ENCODE measurements around the gene ADGRD1.

The ADGRD1 gene

DNA sequence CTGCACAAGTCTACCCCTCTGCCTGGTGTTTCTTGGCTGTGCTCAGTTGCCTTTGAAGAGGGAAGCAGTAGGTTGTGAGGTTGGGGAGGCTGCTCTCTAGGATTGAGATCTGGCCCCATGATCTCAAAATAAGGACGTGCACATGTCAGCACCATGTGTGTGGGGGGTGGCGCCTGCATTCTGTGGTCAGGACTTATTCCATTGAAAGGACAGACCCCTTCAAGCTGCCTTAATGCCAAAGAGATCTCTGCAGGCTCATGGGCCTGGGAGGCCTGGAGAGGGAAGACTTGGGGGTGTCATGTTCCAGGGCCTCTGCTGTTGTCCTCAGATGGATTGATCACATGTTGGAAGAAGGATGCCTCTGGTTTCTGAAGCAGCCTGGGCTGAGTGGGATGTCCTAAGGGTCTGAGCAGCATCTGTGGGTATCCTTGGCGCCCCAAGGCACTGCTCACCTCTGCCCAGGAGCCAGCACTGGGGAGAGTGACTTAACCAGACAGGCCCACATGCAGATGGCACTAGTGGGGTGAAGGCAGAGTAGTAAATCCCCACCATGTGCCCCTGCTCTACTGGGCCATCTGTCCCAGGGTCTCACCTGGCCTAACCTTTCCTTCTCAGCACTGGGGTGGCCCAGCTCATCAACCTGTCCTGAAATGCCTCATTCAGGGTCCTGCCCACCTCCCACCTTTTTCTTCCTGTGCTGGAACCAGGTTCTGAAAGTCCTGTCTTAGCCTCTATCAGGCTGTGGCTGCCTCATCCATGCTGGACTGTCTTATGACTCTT is 118.9 kb downstream of the ADGRD1 start:
- DNase-seq (ENCODE audit: low read depth), result no peak

DNA sequence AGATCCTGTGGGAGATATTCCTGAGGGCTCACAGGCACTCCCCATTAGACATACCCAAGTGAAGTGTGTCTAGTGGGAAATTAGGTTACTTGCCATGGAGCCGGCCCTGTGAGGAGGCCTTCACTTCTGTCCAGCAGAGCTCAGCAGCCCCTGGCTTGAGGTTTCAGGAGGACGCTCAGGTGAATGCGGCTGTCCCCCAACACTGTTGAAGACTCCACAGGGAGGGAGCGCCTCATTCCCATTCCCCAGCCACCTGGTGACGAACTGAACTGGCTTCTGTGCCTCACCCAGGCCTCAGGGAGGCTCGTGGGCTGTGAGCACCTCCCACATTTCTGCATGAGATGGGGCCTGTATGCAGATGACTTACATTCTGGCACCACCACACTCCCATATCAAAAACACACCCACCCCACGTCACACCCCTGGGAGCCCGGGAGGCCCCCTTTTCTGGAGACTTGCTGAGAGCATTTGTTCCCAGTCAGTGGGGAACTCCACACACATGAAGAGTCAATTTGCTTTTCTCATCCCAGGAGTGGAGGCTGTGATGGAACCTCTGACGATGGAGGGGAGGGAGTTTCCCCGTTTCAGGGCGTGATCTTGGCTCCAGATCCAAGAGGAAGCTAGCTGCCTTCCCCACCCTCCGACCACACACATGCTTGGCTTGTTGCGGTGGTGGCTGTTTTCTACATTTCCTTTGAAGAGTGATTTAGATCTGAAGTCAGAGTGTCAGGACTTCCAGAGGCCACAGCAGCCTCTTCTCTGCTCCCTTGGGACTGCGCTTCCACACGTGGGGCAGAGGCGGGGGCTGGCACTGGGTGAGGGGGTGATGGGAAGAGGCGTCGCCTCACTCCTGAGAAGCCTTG is 120.7 kb downstream of the ADGRD1 start:
- no peak for DNase-seq (ENCODE audit: low read depth)

DNA sequence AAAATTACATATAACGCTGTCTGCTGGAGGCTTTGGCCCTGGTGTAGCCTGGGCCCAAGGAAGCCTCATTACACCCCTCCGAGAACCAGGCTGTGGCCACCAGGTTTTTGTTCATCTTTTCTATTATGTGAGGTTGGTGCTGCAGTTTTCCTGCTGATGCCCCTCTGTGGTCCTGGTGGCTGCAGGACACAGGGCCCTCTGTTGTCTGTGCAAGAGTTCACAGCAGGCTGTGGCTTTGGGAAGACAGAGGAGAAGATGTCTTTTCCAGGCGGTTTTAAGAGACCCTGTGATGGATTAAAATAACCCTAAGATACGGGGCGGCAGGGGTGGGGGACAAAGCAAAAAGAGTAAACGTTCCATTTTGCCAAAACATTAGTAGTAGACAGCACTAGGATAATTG is 121.5 kb downstream of the ADGRD1 start:
- DNase-seq (ENCODE audit: low read depth), result no peak

- DNase-seq (ENCODE audit: low read depth), result no peak
These were observed 121.9 kb downstream of the ADGRD1 start for GRCh38 chr12:131075611-131076010.

DNA sequence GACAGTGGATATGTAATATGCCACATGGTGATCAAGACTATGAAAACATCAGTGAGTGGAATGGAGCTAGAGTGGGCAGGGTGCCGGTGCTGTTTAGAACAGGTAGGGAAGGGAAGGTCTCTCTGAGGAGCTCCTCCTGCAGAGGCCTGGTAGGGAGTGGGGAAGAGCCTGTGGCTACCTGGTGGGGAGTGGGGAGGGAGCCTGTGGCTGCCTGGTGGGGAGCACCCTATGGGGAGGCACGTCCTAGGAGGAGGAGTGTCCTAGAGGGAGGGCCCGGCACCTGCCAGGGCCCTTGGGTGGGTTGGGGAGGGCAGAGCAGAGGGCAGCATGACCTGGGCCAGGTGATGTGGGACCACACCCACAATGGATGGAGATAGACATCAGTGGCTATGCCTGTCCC is 122.6 kb downstream of the ADGRD1 start:
- DNase-seq (ENCODE audit: low read depth), result no peak

GRCh38 chr12:131076791-131077747 is 123.4 kb downstream of the ADGRD1 start:
- no peak for DNase-seq (ENCODE audit: low read depth)

DNA sequence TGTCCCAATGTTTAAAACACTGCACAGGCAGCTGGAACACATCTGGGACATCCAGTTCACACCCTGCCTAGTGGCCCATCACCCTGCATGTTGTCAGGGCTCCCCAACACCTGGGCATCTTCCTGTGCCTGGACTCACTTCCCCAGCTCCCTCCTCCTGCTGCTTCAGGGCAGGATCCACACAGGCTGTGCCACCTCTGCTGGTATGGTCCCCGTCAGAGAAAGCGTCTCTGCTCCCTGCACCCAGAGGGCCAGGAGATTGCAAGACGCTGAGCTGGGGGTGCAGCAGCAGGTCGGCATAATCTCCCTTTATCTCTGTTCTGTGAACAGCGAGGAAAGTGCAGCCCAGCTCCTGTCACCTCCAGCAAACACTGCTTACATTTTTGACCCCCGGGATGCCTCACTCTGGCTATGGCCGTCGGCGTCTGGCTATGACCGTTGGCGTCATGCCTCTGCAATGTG is 124.3 kb downstream of the ADGRD1 start:
- DNase-seq (ENCODE audit: low read depth), result no peak

DNA sequence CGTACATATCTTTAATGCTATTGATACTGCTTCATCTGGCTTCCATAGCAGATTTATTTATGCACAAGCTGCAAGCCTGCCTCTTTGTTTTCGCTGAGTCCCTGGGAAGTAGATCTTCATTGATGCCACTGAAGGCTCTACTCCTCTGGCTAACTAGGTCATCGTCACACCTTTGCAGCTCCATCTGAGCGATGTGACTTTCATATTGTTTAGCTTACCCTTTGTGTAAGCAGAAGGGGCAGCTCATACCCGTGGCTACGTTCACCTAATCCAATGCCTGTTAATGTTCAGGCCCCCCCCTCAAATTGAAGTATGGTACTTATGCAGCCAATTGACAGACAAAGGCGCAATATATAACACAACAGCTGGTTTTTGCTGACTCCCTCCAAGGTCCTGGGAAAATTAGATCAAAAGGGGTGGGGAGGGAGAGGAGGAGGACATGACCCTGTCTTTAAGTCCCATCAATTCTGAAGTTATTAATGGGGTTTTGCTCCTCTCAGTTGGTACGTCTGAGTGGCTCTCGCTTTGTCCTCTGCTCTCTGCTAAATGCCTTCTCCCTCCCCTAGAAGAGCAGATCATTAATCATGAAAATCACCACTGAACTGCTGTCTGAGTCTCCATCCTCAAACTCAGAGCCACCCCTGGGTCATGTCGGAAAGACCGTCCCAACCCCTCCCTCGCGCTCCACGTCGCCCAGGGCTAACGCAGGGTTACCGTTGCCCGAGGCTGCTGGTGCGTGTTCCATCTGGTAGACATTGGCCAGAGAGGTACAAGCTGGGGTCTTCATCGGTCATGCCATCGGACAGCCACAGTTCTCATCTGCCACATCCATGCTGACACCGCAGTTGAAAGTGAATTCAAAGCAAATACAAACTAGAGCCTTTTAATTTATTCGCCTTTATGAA is 128.8 kb downstream of the ADGRD1 start:
- DNase-seq (ENCODE audit: low read depth), result no peak

DNA sequence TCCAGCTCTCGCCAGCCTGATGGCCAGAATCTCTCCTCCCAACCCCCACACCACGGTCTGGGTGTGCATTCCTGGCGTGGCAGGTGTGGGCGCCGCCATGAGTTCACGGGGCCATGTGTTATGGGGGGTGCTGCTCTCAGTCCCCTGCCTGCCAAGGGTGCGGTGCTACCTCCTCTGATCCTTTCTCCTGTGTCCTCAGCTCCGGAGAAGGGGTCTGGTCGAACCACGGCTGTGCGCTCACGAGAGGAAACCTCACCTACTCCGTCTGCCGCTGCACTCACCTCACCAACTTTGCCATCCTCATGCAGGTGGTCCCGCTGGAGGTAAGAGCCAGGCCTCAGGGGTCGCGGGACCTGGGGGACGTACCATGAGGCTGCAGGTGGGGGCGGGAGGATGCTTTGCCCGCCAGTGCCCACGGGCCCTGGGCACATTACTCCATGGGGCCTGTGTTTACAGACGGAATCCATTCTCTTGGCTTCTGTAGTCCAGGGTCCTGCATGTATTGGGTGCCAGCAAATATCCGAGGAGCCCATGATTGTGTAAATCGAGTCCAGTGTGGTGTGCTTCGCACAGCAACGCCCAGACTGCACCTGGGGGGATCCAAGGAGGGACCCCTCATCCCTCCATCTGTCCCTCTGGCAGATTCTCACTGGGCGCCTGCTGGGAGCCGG is 130.8 kb downstream of the ADGRD1 start:
- no peak for DNase-seq (ENCODE audit: low read depth)

GRCh38 chr12:131085125-131085815 is 131.6 kb downstream of the ADGRD1 start:
- DNase-seq (ENCODE audit: low read depth), result no peak

DNA sequence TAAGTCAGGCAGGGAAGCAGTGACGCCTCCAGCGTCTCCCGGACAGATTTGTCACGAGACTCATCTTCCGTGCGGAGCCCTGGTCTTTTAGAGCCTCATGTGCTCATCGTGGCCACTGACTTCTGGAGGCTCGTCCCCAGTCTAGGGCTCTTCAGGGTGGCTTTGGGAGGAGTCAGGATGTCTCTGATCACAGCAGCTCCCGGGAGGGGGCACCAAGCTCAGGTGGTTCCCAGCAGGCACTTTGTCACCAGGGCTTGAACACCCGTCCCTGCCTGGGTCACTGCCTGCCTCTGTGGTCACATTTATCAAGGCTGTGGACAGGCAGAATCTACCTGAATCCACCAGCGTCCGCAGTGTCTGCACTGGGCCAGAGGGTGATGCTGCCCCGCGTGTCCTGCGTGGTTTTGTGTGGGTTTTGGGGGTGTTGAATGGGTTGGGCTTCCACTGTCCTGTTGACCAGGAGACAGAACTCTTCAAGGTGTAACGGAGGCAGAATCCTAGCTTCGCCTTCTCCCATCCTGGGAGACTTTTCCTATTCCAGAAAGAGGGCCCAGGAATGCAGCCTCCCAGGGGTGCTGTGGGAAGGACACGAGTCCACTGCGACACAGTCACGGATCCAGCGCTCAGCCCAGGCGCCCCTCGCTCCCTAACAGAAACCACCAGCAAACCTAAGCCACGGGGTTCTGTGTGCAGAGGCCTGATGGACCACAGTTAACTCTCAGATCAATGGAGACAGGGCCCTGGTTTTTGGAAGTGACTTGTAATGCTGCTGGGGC is 132.3 kb downstream of the ADGRD1 start:
- DNase-seq (ENCODE audit: low read depth), result no peak

- no peak for DNase-seq (ENCODE audit: low read depth)
These were observed 133.7 kb downstream of the ADGRD1 start for GRCh38 chr12:131087302-131087818.

- no peak for DNase-seq (ENCODE audit: low read depth)
These were observed 134.4 kb downstream of the ADGRD1 start for GRCh38 chr12:131087991-131088700.

GRCh38 chr12:131088701-131089530 is 135.2 kb downstream of the ADGRD1 start:
- DNase-seq (ENCODE audit: low read depth), result no peak

DNA sequence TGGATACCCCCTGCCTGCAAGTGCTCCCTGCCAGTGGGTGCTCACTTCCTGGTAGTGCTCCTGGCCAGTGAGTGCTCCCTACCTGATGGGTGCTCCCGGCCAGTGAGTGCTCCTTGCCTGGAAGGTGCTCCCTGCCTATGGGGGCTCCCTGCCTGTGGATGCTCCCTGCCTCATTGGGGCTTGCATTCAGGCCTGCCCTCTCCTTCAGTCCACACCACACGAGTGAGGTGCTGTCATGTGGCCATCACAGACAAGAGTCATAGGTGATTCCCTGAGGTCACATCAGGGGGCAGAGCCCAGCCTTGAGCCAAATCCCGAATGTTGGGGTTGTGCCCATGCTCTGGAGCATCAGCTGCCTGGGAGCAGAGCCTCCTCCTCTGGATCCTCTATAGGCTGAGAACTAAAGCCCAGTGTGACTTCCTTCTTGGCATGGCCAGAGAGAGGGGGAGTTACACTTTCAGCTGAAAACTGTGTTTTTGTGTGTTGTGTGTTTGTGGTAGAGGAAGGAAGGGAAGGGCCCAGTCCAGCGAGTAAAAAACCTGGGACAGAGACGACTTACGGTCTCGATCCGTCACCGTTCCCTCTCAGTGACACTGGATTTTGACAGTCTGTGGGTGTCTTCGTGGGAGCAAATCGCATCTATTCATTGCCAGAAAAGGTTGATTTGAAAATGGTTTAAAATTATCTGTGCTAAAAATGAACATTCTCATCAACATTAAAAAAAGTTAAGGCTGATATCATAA is 136.0 kb downstream of the ADGRD1 start:
- no peak for DNase-seq (ENCODE audit: low read depth)

All from stimulated activated CD8-positive, alpha-beta memory T cell treated with anti-CD3 and anti-CD28 coated beads, Interleukin-12 subunit alpha, Interleukin-12 subunit beta, amount 100 ng/mL, for 1 hour (primary cell).